SH-SY5Y (cell line): ENCODE results near the gene MYO7B.

ENCODE experiments used
- GATA2 ChIP-seq: IDR thresholded peaks from 2 replicates; pipeline ENCODE4 v1.6.1; 2011; ENCODE audit warnings: mild to moderate bottlenecking, low read depth, low read length
- GATA3 ChIP-seq: IDR thresholded peaks from 2 replicates; pipeline ENCODE4 v1.6.1; 2011; ENCODE audit warnings: low read depth, mild to moderate bottlenecking, low read length, moderate library complexity

DNA sequence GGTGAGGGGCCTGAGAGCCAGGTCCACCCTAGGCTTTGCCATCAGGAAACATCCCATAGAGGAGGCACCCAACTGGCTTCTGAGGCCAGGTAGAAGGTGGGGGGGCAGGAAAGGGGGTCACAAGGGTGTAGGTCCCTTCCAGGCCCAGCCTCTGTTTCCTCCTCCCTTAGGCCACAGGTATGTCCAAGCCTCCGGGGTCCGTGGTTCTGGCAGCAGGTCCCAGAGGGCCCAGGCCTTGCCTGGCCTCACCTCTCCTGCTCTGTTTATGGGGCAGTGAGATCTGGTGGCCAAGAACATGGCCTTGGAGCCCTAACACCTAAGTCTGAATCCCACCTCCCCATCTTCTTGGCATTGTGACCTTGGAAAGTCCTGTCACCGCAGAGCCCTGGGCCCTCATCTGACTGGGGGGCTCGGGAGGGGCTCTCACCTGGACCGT lies 88.9 kb downstream of the MYO7B start:
- no peak for TF ChIP-seq GATA2
- TF ChIP-seq GATA3, result no peak
